K562 (cell line): Measurements from ENCODE around the gene UFSP2. TPM values are rescaled to one million over a fixed set of nuclear protein-coding genes. Genes with fewer than 3 reads are reported as not detected.

Source experiments
- CSDE1 ChIP-seq, 2 experiments: fragments of 450-650 bp; IDR thresholded peaks; 2 replicates each; pipeline ENCODE4 v1.6.1; 2016; ENCODE audit warnings: mild to moderate bottlenecking in 1 of 2
- JUND ChIP-seq, 2 experiments: IDR thresholded peaks; 2 replicates in 1 of 2; 3 replicates in 1 of 2; pipeline ENCODE4 v1.6.1; 2011; ENCODE audit warnings: borderline replicate concordance in 2 of 2, low read depth in 2 of 2, low read length in 2 of 2, improper control_type of control experiment in 1 of 2, missing biosample characterization in 1 of 2, missing genetic modification characterization in 1 of 2, missing genetic modification reagents in 1 of 2
- MTF1 ChIP-seq: fragments of 250-450 bp; sonication (Bioruptor Pico); IDR thresholded peaks from 2 replicates; pipeline ENCODE4 v1.9.0; 2021; ENCODE audit warnings: moderate library complexity, mild to moderate bottlenecking, inconsistent platforms, borderline replicate concordance
- SP2 ChIP-seq: IDR thresholded peaks from 2 replicates; pipeline ENCODE4 v1.6.1; 2011; ENCODE audit warnings: mild to moderate bottlenecking, low read depth, low read length, moderate library complexity; ENCODE audit not compliant: poor library complexity, severe bottlenecking; ENCODE audit errors: extremely low read depth
- polyA plus RNA-seq, 8 experiments: library from polyadenylated mRNA; depleted of rRNA in 4 of 8; stranded (reverse) in 5 of 8; unstranded in 3 of 8; fragments of >200 nt; fragmentation: Nextera tagmentation in 2 of 8; fragmentation: Illumina TruSeq in 1 of 8; extraction: Ambion mirVana in 2 of 8; extraction: Trizol in 1 of 8; gene quantifications; 2 replicates each; pipeline versions ENCODE4 v1.2.1 to v1.2.3, GENCODE V29; 2011 to 2014; ENCODE audit warnings: inconsistent platforms in 1 of 8, missing spikeins in 1 of 8
- total RNA-seq, 7 experiments: library from RNA; depleted of rRNA in 6 of 7; stranded (reverse); fragments of >200 nt in 6 of 7; fragmentation: Illumina TruSeq in 2 of 7; extraction: Trizol in 2 of 7; gene quantifications; 2 replicates each; pipeline versions ENCODE4 v1.2.1 to v1.2.3, GENCODE V29; 2011 to 2021; ENCODE audit warnings: low replicate concordance in 1 of 7
- TF ChIP-seq, protein P1 (sequence below): fragments of 250-450 bp; sonication (Bioruptor Pico); IDR thresholded peaks from 2 replicates; pipeline ENCODE4 v1.4.0; 2020; ENCODE audit warnings: mild to moderate bottlenecking, moderate library complexity, borderline replicate concordance
- TF ChIP-seq, protein P2 (sequence below): fragments of 250-450 bp; sonication (Bioruptor Pico); IDR thresholded peaks from 2 replicates; pipeline ENCODE4 v1.5.1; 2021; ENCODE audit warnings: mild to moderate bottlenecking

The UFSP2 gene
- total and polyA plus RNA-seq, 9 of the 15 experiments (the other 6 are each of a cell fraction or from before 2014, with no cell fraction given) = 20.1 to 55.8 (median 26.6) TPM

DNA sequence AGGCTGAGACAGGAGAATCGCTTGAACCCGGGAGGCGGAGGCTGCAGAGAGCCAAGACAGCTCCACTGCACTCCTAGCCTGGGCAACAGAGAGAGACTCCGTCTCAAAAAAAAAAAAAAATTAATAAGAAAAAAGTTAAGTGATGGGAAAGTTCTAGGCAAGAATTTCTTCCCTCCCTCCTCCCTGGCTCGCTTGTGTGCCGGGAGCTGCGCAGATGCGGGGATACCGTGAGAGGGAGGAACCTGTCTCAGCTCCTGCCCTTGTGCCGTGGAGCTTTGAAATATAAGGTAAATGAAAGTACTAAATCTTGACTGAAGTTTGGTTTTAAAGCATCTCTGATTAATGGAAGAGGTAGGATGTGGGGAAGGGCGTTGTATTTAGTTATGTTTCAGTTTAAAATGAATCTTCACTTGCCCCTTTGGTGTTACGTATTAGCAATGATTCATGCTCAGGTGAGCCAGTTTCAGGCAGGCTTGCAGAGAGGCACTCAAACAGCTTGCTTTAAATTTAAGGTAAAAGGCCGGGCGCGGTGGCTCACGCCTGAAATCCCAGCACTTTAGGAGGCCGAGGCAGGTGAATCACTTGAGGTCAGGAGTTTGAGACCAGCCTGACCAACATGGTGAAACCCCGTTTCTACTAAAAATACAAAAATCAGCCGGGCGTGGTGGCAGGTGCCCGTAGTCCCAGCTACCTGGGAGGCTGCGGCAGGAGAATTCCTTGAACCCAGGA lies 1.4 kb upstream of the UFSP2 start (continued):
- TF ChIP-seq JUND (IDR thresholded peaks at IDR 0.05; ENCODE audit: borderline replicate concordance, low read depth, low read length) = no peak
- no peak for TF ChIP-seq JUND (tag; IDR thresholded peaks at IDR 0.05; ENCODE audit: borderline replicate concordance, low read depth, low read length)
- no peak for TF ChIP-seq CSDE1 (IDR thresholded peaks at IDR 0.05)
- TF ChIP-seq, protein P1, sequence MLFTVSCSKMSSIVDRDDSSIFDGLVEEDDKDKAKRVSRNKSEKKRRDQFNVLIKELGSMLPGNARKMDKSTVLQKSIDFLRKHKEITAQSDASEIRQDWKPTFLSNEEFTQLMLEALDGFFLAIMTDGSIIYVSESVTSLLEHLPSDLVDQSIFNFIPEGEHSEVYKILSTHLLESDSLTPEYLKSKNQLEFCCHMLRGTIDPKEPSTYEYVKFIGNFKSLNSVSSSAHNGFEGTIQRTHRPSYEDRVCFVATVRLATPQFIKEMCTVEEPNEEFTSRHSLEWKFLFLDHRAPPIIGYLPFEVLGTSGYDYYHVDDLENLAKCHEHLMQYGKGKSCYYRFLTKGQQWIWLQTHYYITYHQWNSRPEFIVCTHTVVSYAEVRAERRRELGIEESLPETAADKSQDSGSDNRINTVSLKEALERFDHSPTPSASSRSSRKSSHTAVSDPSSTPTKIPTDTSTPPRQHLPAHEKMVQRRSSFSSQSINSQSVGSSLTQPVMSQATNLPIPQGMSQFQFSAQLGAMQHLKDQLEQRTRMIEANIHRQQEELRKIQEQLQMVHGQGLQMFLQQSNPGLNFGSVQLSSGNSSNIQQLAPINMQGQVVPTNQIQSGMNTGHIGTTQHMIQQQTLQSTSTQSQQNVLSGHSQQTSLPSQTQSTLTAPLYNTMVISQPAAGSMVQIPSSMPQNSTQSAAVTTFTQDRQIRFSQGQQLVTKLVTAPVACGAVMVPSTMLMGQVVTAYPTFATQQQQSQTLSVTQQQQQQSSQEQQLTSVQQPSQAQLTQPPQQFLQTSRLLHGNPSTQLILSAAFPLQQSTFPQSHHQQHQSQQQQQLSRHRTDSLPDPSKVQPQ (CRISPR knock-in tag) = no peak
- no peak for TF ChIP-seq SP2
- TF ChIP-seq, protein P2, sequence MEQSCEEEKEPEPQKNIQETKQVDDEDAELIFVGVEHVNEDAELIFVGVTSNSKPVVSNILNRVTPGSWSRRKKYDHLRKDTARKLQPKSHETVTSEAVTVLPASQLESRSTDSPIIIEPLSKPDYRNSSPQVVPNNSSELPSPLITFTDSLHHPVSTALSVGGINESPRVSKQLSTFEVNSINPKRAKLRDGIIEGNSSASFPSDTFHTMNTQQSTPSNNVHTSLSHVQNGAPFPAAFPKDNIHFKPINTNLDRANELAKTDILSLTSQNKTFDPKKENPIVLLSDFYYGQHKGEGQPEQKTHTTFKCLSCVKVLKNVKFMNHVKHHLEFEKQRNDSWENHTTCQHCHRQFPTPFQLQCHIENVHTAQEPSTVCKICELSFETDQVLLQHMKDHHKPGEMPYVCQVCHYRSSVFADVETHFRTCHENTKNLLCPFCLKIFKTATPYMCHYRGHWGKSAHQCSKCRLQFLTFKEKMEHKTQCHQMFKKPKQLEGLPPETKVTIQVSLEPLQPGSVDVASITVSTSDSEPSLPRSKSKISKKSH (CRISPR knock-in tag) = no peak
- TF ChIP-seq MTF1 (CRISPR knock-in tag) = no peak
